GM12878 (cell line): Measurements from ENCODE around the gene IFI27L1. TPM values are rescaled to one million over a fixed set of nuclear protein-coding genes. Genes with fewer than 3 reads are reported as not detected.

Experiments
- ATAC-seq: fragments of 200-7000 bp; cut with Tn5 transposase; 3 replicates; pipeline ENCODE4 v1.9.1; 2020; ENCODE audit warnings: mild to moderate bottlenecking, moderate library complexity
- BruUV-seq: library from RNA; stranded (reverse); fragments of 400-500 nt; replicated peaks from 2 replicates; lab custom pipeline; 2021; lab: Mats Ljungman, UMichigan
- CTCF ChIA-PET: fragments of 300-600 bp; sonication (Branson Sonifier 250); formaldehyde crosslinking; extraction: SDS; loops from one replicate; lab custom pipeline; 2021; ENCODE audit warnings: inconsistent platforms; lab: Yijun Ruan, JAX
- POLR2A ChIA-PET: fragments of 350-600 bp; formaldehyde crosslinking; extraction: SDS; loops from one replicate; lab custom pipeline; 2021; ENCODE audit warnings: inconsistent platforms; lab: Charles Lee
- RAD21 ChIA-PET: fragments of 300-600 bp; sonication (Branson Sonifier 250); formaldehyde crosslinking; loops from one replicate; lab custom pipeline; 2023; ENCODE audit warnings: antibody characterized with exemption; ENCODE audit not compliant: unreplicated experiment; lab: Charles Lee
- SMC1A ChIA-PET: fragments of 300-600 bp; sonication (Branson Sonifier 250); formaldehyde crosslinking; loops from one replicate; lab custom pipeline; 2023; ENCODE audit not compliant: unreplicated experiment, uncharacterized antibody; lab: Charles Lee
- DNase-seq: peaks from one replicate; pipeline ENCODE4 v3.0.0-alpha.2; 2011; ENCODE audit warnings: low read depth, low spot score
- FAIRE-seq: peaks from 3 replicates; lab custom pipeline; 2011; peaks lifted over from hg19 to GRCh38; lab: Jason Lieb, UNC
- H2AFZ ChIP-seq: 2 replicates; pipeline ENCODE4 v1.6.0; 2011; ENCODE audit warnings: low read depth, low read length, control low read depth; ENCODE audit not compliant: control insufficient read depth
- H3K27ac ChIP-seq: 2 replicates; pipeline ENCODE4 v1.5.1; 2011; ENCODE audit warnings: control low read depth; ENCODE audit not compliant: control insufficient read depth, insufficient read depth
- H3K27me3 ChIP-seq, 2 experiments: replicated peaks in 1 of 2; 2 replicates each; pipeline versions ENCODE4 v1.6.0 to v1.6.1; 2011; ENCODE audit warnings: low read length in 1 of 2; ENCODE audit not compliant: control insufficient read depth in 2 of 2, insufficient read depth in 2 of 2
- H3K36me3 ChIP-seq, 2 experiments: 2 replicates each; pipeline ENCODE4 v1.5.1; 2011; ENCODE audit warnings: low read length in 1 of 2; ENCODE audit not compliant: control insufficient read depth in 2 of 2, insufficient read depth in 2 of 2
- H3K4me1 ChIP-seq: 2 replicates; pipeline ENCODE4 v1.6.1; 2011; ENCODE audit warnings: mild to moderate bottlenecking, low read length, moderate library complexity, mixed read lengths; ENCODE audit not compliant: control insufficient read depth, insufficient read depth
- H3K4me2 ChIP-seq: 2 replicates; pipeline ENCODE4 v1.6.0; 2011; ENCODE audit warnings: control low read depth; ENCODE audit not compliant: control insufficient read depth, insufficient read depth
- H3K4me3 ChIP-seq: fragments of 200-600 bp; sonication (generic); 2 replicates; pipeline ENCODE4 v1.5.1; 2016
- H3K79me2 ChIP-seq: 2 replicates; pipeline ENCODE4 v1.6.0; 2011; ENCODE audit warnings: low read length; ENCODE audit not compliant: control insufficient read depth, insufficient read depth
- H3K9ac ChIP-seq: 2 replicates; pipeline ENCODE4 v1.8.0; 2011; ENCODE audit warnings: low read length, control low read depth, mixed read lengths; ENCODE audit not compliant: control insufficient read depth, insufficient read depth
- H3K9me3 ChIP-seq: replicated peaks from 3 replicates; pipeline ENCODE4 v1.5.1; 2011; ENCODE audit warnings: mild to moderate bottlenecking, low read length; ENCODE audit not compliant: control insufficient read depth, insufficient read depth
- H4K20me1 ChIP-seq: 2 replicates; pipeline ENCODE4 v1.6.0; 2011; ENCODE audit not compliant: control insufficient read depth, insufficient read depth
- BRCA1 ChIP-seq: IDR thresholded peaks from 2 replicates; pipeline ENCODE4 v1.6.1; 2011; ENCODE audit warnings: low read depth, low read length, improper control_type of control experiment
- CEBPZ ChIP-seq: fragments of 150-350 bp; IDR thresholded peaks from 2 replicates; pipeline ENCODE4 v1.6.1; 2016; ENCODE audit warnings: low read depth, low read length
- CTCF ChIP-seq, 3 experiments: IDR thresholded peaks in 2 of 3; conservative IDR thresholded peaks in 1 of 3; 2 replicates each; pipeline ENCODE4 v1.5.1; 2011; ENCODE audit warnings: low read depth in 3 of 3, low read length in 3 of 3, mild to moderate bottlenecking in 3 of 3, control low read depth in 2 of 3, moderate library complexity in 2 of 3, inconsistent platforms in 1 of 3, mixed read lengths in 1 of 3; ENCODE audit not compliant: control insufficient read depth in 2 of 3, insufficient read depth in 1 of 3; ENCODE audit errors: extremely low read depth in 1 of 3
- E2F4 ChIP-seq: IDR thresholded peaks from 2 replicates; pipeline ENCODE4 v1.6.1; 2012; ENCODE audit warnings: low read depth, low read length, improper control_type of control experiment
- NR2F1 ChIP-seq: fragments of 450-650 bp; conservative IDR thresholded peaks from 2 replicates; pipeline ENCODE4 v1.6.1; 2017; ENCODE audit warnings: mild to moderate bottlenecking
- SP1 ChIP-seq: IDR thresholded peaks from one replicate; pipeline ENCODE4 v1.6.1; 2011; ENCODE audit warnings: low read depth, low read length
- SUPT20H ChIP-seq: IDR thresholded peaks from 2 replicates; pipeline ENCODE4 v1.6.1; 2011; ENCODE audit warnings: low read depth, mild to moderate bottlenecking, low read length, moderate library complexity, borderline replicate concordance; ENCODE audit not compliant: control insufficient read depth
- WRNIP1 ChIP-seq: IDR thresholded peaks from 2 replicates; pipeline ENCODE4 v1.6.1; 2011; ENCODE audit warnings: low read depth, low read length, improper control_type of control experiment, borderline replicate concordance
- WGBS: methylation state at CpG from one replicate; pipeline ENCODE4 v1.1.6; 2016; ENCODE audit warnings: low lambda C conversion rate; ENCODE audit not compliant: insufficient replicate concordance, insufficient coverage; ENCODE audit errors: missing lambda C conversion rate; 5-methylcytosine and 5-hydroxymethylcytosine counted together
- in situ Hi-C: fragments of 300-500 bp; cut with MboI; formaldehyde crosslinking; loops from 9 replicates; pipeline ENCODE4 v1.14.3; 2018; ENCODE audit warnings: mixed read lengths
- intact Hi-C: fragments of 100-400 bp; cut with micrococcal nuclease; formaldehyde crosslinking; loops from one replicate; pipeline ENCODE4 v1.14.2; 2022; ENCODE audit not compliant: unreplicated experiment
- polyA plus RNA-seq, 11 experiments: library from polyadenylated mRNA; depleted of rRNA in 4 of 11; unstranded in 6 of 11; stranded (reverse) in 5 of 11; fragments of >200 nt; fragmentation: Nextera tagmentation in 4 of 11; fragmentation: Illumina TruSeq in 1 of 11; extraction: Ambion mirVana in 4 of 11; extraction: Trizol in 1 of 11; gene quantifications; 1 replicate in 1 of 11; 2 replicates in 10 of 11; pipeline versions ENCODE4 v1.2.1 to v1.2.3, GENCODE V29; 2011 to 2016; ENCODE audit warnings: inconsistent platforms in 2 of 11, missing spikeins in 2 of 11, low read depth in 1 of 11
- total RNA-seq, 4 experiments: library from RNA; depleted of rRNA in 3 of 4; stranded (reverse); fragments of >200 nt in 3 of 4; fragmentation: Illumina TruSeq in 1 of 4; extraction: Trizol in 1 of 4; gene quantifications; 2 replicates each; pipeline versions ENCODE4 v1.2.1 to v1.2.3, GENCODE V29; 2013 to 2021

The IFI27L1 gene
- total and polyA plus RNA-seq, 10 of the 15 experiments (the other 5 are each of a cell fraction or from before 2014, with no cell fraction given): 17.4 to 38.8 (median 27.6) TPM

- ATAC-seq (no peak), FAIRE-seq (no peak), DNase-seq (no peak)
- ChIA-PET SMC1A (interaction anchor here (2.2 kb wide), 1 partner anchor 38 kb away, joined by 6 read pairs; no protein-coding TSS in a partner anchor), CTCF (no interaction called here), POLR2A (no interaction called here)
- Histone ChIP-seq H3K27me3 (no peaks in the 10 kb centered on the region), H3K4me3 (no peak overlapping the region), H3K9me3 (no peaks in the 10 kb centered on the region), H4K20me1 (no peaks in the 10 kb centered on the region), H3K4me2 (no peak overlapping the region), H3K4me1 (no peaks in the 10 kb centered on the region)
- intact Hi-C loops: no loop called here
- BruUV-seq: no TSS peak
- 87% methylated on average over 10 of the region's 10 CpGs for WGBS
- TF ChIP-seq CTCF (IDR thresholded peaks at IDR 0.05 in 2 of 3, conservative IDR thresholded peaks at IDR 0.05 in 1 of 3; ENCODE audit: control insufficient read depth in 2 of 3, extremely low read depth in 1 of 3, insufficient read depth in 1 of 3, low read depth in 3 of 3, low read length in 3 of 3): no peak
- no peak for TF ChIP-seq CEBPZ
- TF ChIP-seq NR2F1: no peak
- TF ChIP-seq WRNIP1: no peak
- TF ChIP-seq BRCA1: no peak
- TF ChIP-seq E2F4: no peak
- TF ChIP-seq SP1: no peak
- no peak for TF ChIP-seq SUPT20H
- TF ChIP-seq, all 136 proteins: peak for 0
- RAD21 ChIA-PET: no interaction called here
- H3K27ac ChIP-seq: no peak overlapping the region
- no peaks in the 10 kb centered on the region; a peak in 1 of 4 replicates for H3K36me3 ChIP-seq
- no peak overlapping the region for H3K9ac ChIP-seq
- H3K79me2 ChIP-seq: no peaks in the 10 kb centered on the region
- H2AFZ ChIP-seq: no peak overlapping the region
- in situ Hi-C loops: no loop called here
These were observed 17.3 kb downstream of the IFI27L1 start for GRCh38 chr14:94098326-94098992.
